T47D (cell line): ENCODE results near the gene ERP44.
"Not testable (repeated sequence)": the region's sequence is repeated elsewhere in the genome, so short reads cannot be mapped to it uniquely, and the experiment has no call there.

Experiments
- DNase-seq, 2 experiments: peaks; one replicate each; pipeline versions ENCODE4 v3.0.0 to v3.0.0-alpha.2; 2011 to 2012; ENCODE audit warnings: low read depth in 1 of 2, low spot score in 1 of 2
- JUND ChIP-seq: IDR thresholded peaks from 2 replicates; pipeline ENCODE4 v1.6.1; 2012; ENCODE audit warnings: low read depth
- in situ Hi-C: cut with HindIII; loops from 2 replicates; pipeline ENCODE4 v1.10.0; 2016; ENCODE audit warnings: low sequenced_read_pairs, low pct_unique_long_range_greater_than_20kb

ERP44 gene

GRCh38 chr9:100120286-100120685 lies 21.5 kb upstream of the ERP44 start:
- DNase-seq: no peak
- in situ Hi-C loops: no loop called here
- no peak for TF ChIP-seq JUND

- DNase-seq: no peak
- no peak for TF ChIP-seq JUND
- in situ Hi-C loops: no loop called here
Observed at GRCh38 chr9:100117316-100117715, 18.5 kb upstream of the ERP44 start.

- in situ Hi-C loops: no loop called here
- DNase-seq: no peak
- TF ChIP-seq JUND: no peak
Observed at GRCh38 chr9:100112677-100113336, 14.0 kb upstream of the ERP44 start.

GRCh38 chr9:100111235-100111634 lies 12.4 kb upstream of the ERP44 start:
- in situ Hi-C loops: no loop called here
- TF ChIP-seq JUND: no peak
- no peak for DNase-seq

- no peak for DNase-seq
- in situ Hi-C loops: no loop called here
- no peak for TF ChIP-seq JUND
Observed at GRCh38 chr9:100108559-100108958, 9.8 kb upstream of the ERP44 start.

GRCh38 chr9:100106616-100107015 lies 7.8 kb upstream of the ERP44 start:
- in situ Hi-C loops: no loop called here
- TF ChIP-seq JUND: no peak
- no peak for DNase-seq

GRCh38 chr9:100105861-100106260 lies 7.1 kb upstream of the ERP44 start:
- in situ Hi-C loops: no loop called here
- no peak for DNase-seq
- no peak for TF ChIP-seq JUND

- no peak for TF ChIP-seq JUND
- no peak for DNase-seq
- in situ Hi-C loops: no loop called here
Observed at GRCh38 chr9:100104314-100104713, 5.5 kb upstream of the ERP44 start.

GRCh38 chr9:100101608-100102007 lies 2.8 kb upstream of the ERP44 start:
- in situ Hi-C loops: no loop called here
- TF ChIP-seq JUND: no peak
- no peak for DNase-seq

- in situ Hi-C loops: no loop called here
- no peak for TF ChIP-seq JUND
- DNase-seq: no peak
Observed at GRCh38 chr9:100100146-100100667, 1.4 kb upstream of the ERP44 start.

- no peak for DNase-seq
- in situ Hi-C loops: no loop called here
- no peak for TF ChIP-seq JUND
Observed at GRCh38 chr9:100099722-100100042, 882 bp upstream of the ERP44 start.

- in situ Hi-C loops: no loop called here
- DNase-seq: peak; percentile 49 to 80
- no peak for TF ChIP-seq JUND
Observed at GRCh38 chr9:100098046-100098886, 534 bp downstream of the ERP44 start.

GRCh38 chr9:100096378-100096916 lies 2.4 kb downstream of the ERP44 start:
- in situ Hi-C loops: no loop called here
- TF ChIP-seq JUND: no peak
- DNase-seq: no peak

GRCh38 chr9:100094411-100094810 lies 4.4 kb downstream of the ERP44 start:
- in situ Hi-C loops, DNase-seq: not testable (repeated sequence)
